WTC11 (cell line): ENCODE results near the gene CST8. TPM values are rescaled to one million over a fixed set of nuclear protein-coding genes. Genes with fewer than 3 reads are reported as not detected.

Source experiments
- ATAC-seq: fragments of 200-7000 bp; cut with Tn5 transposase; 2 replicates; pipeline ENCODE4 v1.10.0; 2021; ENCODE audit warnings: mild to moderate bottlenecking, moderate library complexity
- CTCF ChIA-PET: fragments of 300-600 bp; sonication (Branson Sonifier 250); formaldehyde crosslinking; loops from one replicate; lab custom pipeline; 2021; ENCODE audit warnings: antibody characterized with exemption; lab: Charles Lee
- POLR2A ChIA-PET: fragments of 350-600 bp; sonication (Branson Sonifier 250); formaldehyde crosslinking; loops from one replicate; lab custom pipeline; 2021; ENCODE audit warnings: antibody characterized with exemption; lab: Charles Lee
- DNase-seq: peaks from one replicate; pipeline ENCODE4 v3.0.0; 2021; ENCODE audit warnings: low spot score
- H3K27ac Mint-ChIP-seq: 2 replicates; pipeline ENCODE4 v1.8.0; 2021; ENCODE audit warnings: mixed read lengths
- H3K27me3 Mint-ChIP-seq: 2 replicates; pipeline ENCODE4 v1.8.0; 2021; ENCODE audit warnings: low read depth, mild to moderate bottlenecking, moderate library complexity, mixed read lengths
- H3K36me3 Mint-ChIP-seq: 2 replicates; pipeline ENCODE4 v1.8.0; 2021; ENCODE audit warnings: mixed read lengths
- H3K4me1 Mint-ChIP-seq: 2 replicates; pipeline ENCODE4 v1.8.0; 2022; ENCODE audit warnings: mixed read lengths
- H3K4me3 Mint-ChIP-seq: 2 replicates; pipeline ENCODE4 v1.8.0; 2021; ENCODE audit warnings: mild to moderate bottlenecking, moderate library complexity, mixed read lengths
- H3K9me3 Mint-ChIP-seq: 2 replicates; pipeline ENCODE4 v1.8.0; 2021; ENCODE audit warnings: mixed read lengths
- ATF2 ChIP-seq: sonication (generic); formaldehyde crosslinking; IDR thresholded peaks from 2 replicates; pipeline ENCODE4 v1.8.1; 2022; ENCODE audit warnings: low read depth, missing genetic modification reagents, borderline replicate concordance
- FOXP4 ChIP-seq: sonication (generic); formaldehyde crosslinking; IDR thresholded peaks from 2 replicates; pipeline ENCODE4 v1.8.0; 2022; ENCODE audit warnings: mild to moderate bottlenecking, missing genetic modification reagents
- GABPB1 ChIP-seq: sonication (generic); formaldehyde crosslinking; IDR thresholded peaks from 2 replicates; pipeline ENCODE4 v1.8.1; 2023; ENCODE audit warnings: mild to moderate bottlenecking, missing genetic modification reagents
- GRHL2 ChIP-seq: fragments of 250-450 bp; sonication (Bioruptor Pico); IDR thresholded peaks from 2 replicates; pipeline ENCODE4 v1.8.0; 2022; ENCODE audit warnings: mild to moderate bottlenecking, moderate library complexity; ENCODE audit not compliant: insufficient replicate concordance, severe bottlenecking
- GTF2I ChIP-seq: fragments of 250-450 bp; sonication (Bioruptor Pico); conservative IDR thresholded peaks from 2 replicates; pipeline ENCODE4 v1.4.0; 2021; ENCODE audit warnings: mild to moderate bottlenecking
- HMGXB4 ChIP-seq: sonication (generic); formaldehyde crosslinking; IDR thresholded peaks from 2 replicates; pipeline ENCODE4 v1.8.1; 2023; ENCODE audit warnings: mild to moderate bottlenecking, moderate library complexity, missing genetic modification reagents
- KAT7 ChIP-seq: sonication (generic); formaldehyde crosslinking; IDR thresholded peaks from 2 replicates; pipeline ENCODE4 v1.8.1; 2023; ENCODE audit warnings: missing genetic modification reagents, mild to moderate bottlenecking, borderline replicate concordance
- OVOL2 ChIP-seq: fragments of 250-450 bp; sonication (Bioruptor Pico); IDR thresholded peaks from 2 replicates; pipeline ENCODE4 v1.9.0; 2021; ENCODE audit warnings: mild to moderate bottlenecking, borderline replicate concordance
- PRDM15 ChIP-seq: sonication (generic); formaldehyde crosslinking; IDR thresholded peaks from 2 replicates; pipeline ENCODE4 v1.8.0; 2022; ENCODE audit warnings: missing genetic modification reagents
- PRRX2 ChIP-seq: fragments of 250-450 bp; sonication (Bioruptor Pico); IDR thresholded peaks from 2 replicates; pipeline ENCODE4 v1.8.0; 2021; ENCODE audit warnings: mild to moderate bottlenecking
- SP1 ChIP-seq: sonication (generic); formaldehyde crosslinking; conservative IDR thresholded peaks from 2 replicates; pipeline ENCODE4 v1.8.1; 2022; ENCODE audit warnings: missing genetic modification reagents
- STAT6 ChIP-seq: sonication (generic); formaldehyde crosslinking; conservative IDR thresholded peaks from 2 replicates; pipeline ENCODE4 v1.8.1; 2023; ENCODE audit warnings: mild to moderate bottlenecking, low read depth, missing genetic modification reagents, moderate library complexity
- USF2 ChIP-seq: sonication (generic); formaldehyde crosslinking; IDR thresholded peaks from 2 replicates; pipeline ENCODE4 v1.8.1; 2023; ENCODE audit warnings: mild to moderate bottlenecking, missing genetic modification reagents, moderate library complexity
- ZNF121 ChIP-seq: sonication (generic); formaldehyde crosslinking; IDR thresholded peaks from 2 replicates; pipeline ENCODE4 v1.8.0; 2023; ENCODE audit warnings: missing genetic modification reagents
- ZNF138 ChIP-seq: sonication (generic); formaldehyde crosslinking; conservative IDR thresholded peaks from 2 replicates; pipeline ENCODE4 v1.8.1; 2022; ENCODE audit warnings: mild to moderate bottlenecking, moderate library complexity, missing genetic modification reagents
- ZNF416 ChIP-seq: fragments of 250-450 bp; sonication (Bioruptor Pico); IDR thresholded peaks from 2 replicates; pipeline ENCODE4 v1.9.0; 2021; ENCODE audit warnings: mild to moderate bottlenecking, inconsistent platforms
- total RNA-seq: library from RNA; stranded (reverse); gene quantifications from 3 replicates; pipeline ENCODE4 v1.2.3, GENCODE V29; 2021

Gene CST8
- total RNA-seq, 1 experiment from 2014 or later, result not detected

GRCh38 chr20:23514848-23515247, 23.9 kb downstream of the CST8 start:
- CTCF ChIA-PET, result interaction anchor here (0.9 to 1.4 kb wide), 2 partner anchors 7 to 68 kb away, joined by 3 to 4 read pairs; no protein-coding TSS in a partner anchor
- no peak for DNase-seq
- POLR2A ChIA-PET, result no interaction called here
- Mint-ChIP-seq H3K9me3 (peaks cover 24% of the 10 kb centered on the region), H3K27me3 (peaks cover 17% of the 10 kb centered on the region), H3K4me1 (peaks cover 43% of the 10 kb centered on the region), H3K27ac (peak overlapping the region; percentile 22), H3K4me3 (no peak overlapping the region), H3K36me3 (peaks cover 15% of the 10 kb centered on the region)
- ATAC-seq, result peak; percentile 46
- TF ChIP-seq GRHL2 (CRISPR knock-in tag), result no peak

- ChIA-PET CTCF (interaction anchor here (0.9 to 1.4 kb wide), 2 partner anchors 8 to 69 kb away, joined by 3 to 4 read pairs; no protein-coding TSS in a partner anchor), POLR2A (no interaction called here)
- H3K36me3 Mint-ChIP-seq, result peaks cover 20% of the 10 kb centered on the region
- DNase-seq, result no peak
- peaks cover 29% of the 10 kb centered on the region for H3K9me3 Mint-ChIP-seq
- ATAC-seq, result peak; percentile 36
- H3K4me1 Mint-ChIP-seq, result peaks cover 48% of the 10 kb centered on the region
- H3K27ac Mint-ChIP-seq, result peak overlapping the region; percentile 22
- peaks cover 17% of the 10 kb centered on the region for H3K27me3 Mint-ChIP-seq
- TF ChIP-seq ZNF121, result peak; percentile 90
- TF ChIP-seq USF2 (CRISPR knock-in tag), result no peak
- no peak for TF ChIP-seq KAT7
- no peak for TF ChIP-seq FOXP4
- TF ChIP-seq ZNF416 (CRISPR knock-in tag), result no peak
- no peak for TF ChIP-seq ZNF138 (CRISPR knock-in tag)
- no peak for TF ChIP-seq PRRX2 (CRISPR knock-in tag)
- no peak for TF ChIP-seq HMGXB4 (CRISPR knock-in tag)
- TF ChIP-seq GABPB1 (CRISPR knock-in tag), result no peak
- no peak overlapping the region for H3K4me3 Mint-ChIP-seq
Observed at GRCh38 chr20:23515250-23515939, 24.5 kb downstream of the CST8 start.

GRCh38 chr20:23517719-23518118, 26.8 kb downstream of the CST8 start:
- Mint-ChIP-seq H3K4me1 (peaks cover 52% of the 10 kb centered on the region), H3K4me3 (no peak overlapping the region), H3K9me3 (peaks cover 45% of the 10 kb centered on the region), H3K27ac (no peak overlapping the region), H3K27me3 (peaks cover 20% of the 10 kb centered on the region), H3K36me3 (peaks cover 36% of the 10 kb centered on the region)
- ATAC-seq (no peak), DNase-seq (no peak)
- CTCF ChIA-PET, result no interaction called here
- POLR2A ChIA-PET, result no interaction called here
- TF ChIP-seq PRDM15 (CRISPR knock-in tag) (no peak), OVOL2 (no peak), SP1 (CRISPR knock-in tag) (no peak), ATF2 (CRISPR knock-in tag) (no peak), STAT6 (CRISPR knock-in tag) (no peak), GTF2I (no peak), USF2 (CRISPR knock-in tag) (no peak)
